Stomach (tissue), 4 donors: ENCODE data around the gene COL4A2.

Source experiments
- CTCF ChIP-seq, 7 experiments: fragments of 450-650 bp in 4 of 7; fragments of 200-600 bp in 3 of 7; sonication (generic) in 3 of 7; IDR thresholded peaks; one replicate each; pipeline ENCODE4 v1.5.1; 2016 to 2019; ENCODE audit warnings: antibody characterized with exemption in 7 of 7, control low read depth in 2 of 7, mild to moderate bottlenecking in 1 of 7
- POLR2A ChIP-seq, 4 donors: fragments of 450-650 bp; IDR thresholded peaks; one replicate each; pipeline ENCODE4 v1.6.1; 2016; ENCODE audit warnings: antibody characterized with exemption in 4 of 4, control low read depth in 2 of 4, mild to moderate bottlenecking in 1 of 4, moderate library complexity in 1 of 4
- POLR2AphosphoS5 ChIP-seq, 3 donors: sonication (generic); formaldehyde crosslinking; IDR thresholded peaks; one replicate each; pipeline ENCODE4 v1.6.1; 2016; ENCODE audit warnings: antibody characterized with exemption in 3 of 3

GRCh38 chr13:110440946-110441731, 134.1 kb downstream of the COL4A2 start:
- no peak for TF ChIP-seq CTCF (IDR thresholded peaks at IDR 0.05)
- no peak for TF ChIP-seq POLR2A (IDR thresholded peaks at IDR 0.05)
- no peak for TF ChIP-seq POLR2AphosphoS5 (IDR thresholded peaks at IDR 0.05)
